Nephron progenitor cell (in vitro differentiated cells): ENCODE measurements around the gene RNASEH2C.

Source experiments
- DNase-seq: peaks from one replicate; pipeline ENCODE4 v3.0.0; 2021
- H3K27ac Mint-ChIP-seq: 2 replicates; pipeline ENCODE4 v1.8.0; 2021; ENCODE audit warnings: mild to moderate bottlenecking, moderate library complexity, mixed read lengths
- H3K27me3 Mint-ChIP-seq: 2 replicates; pipeline ENCODE4 v1.8.0; 2021; ENCODE audit warnings: mild to moderate bottlenecking, low read depth, mixed read lengths; ENCODE audit not compliant: poor library complexity
- H3K36me3 Mint-ChIP-seq: 2 replicates; pipeline ENCODE4 v1.8.0; 2021; ENCODE audit warnings: low read depth, mixed read lengths
- H3K4me1 Mint-ChIP-seq: 2 replicates; pipeline ENCODE4 v1.8.0; 2021; ENCODE audit warnings: mixed read lengths
- H3K4me3 Mint-ChIP-seq: 2 replicates; pipeline ENCODE4 v1.8.0; 2021; ENCODE audit warnings: mild to moderate bottlenecking, moderate library complexity, mixed read lengths
- H3K9me3 Mint-ChIP-seq: 2 replicates; pipeline ENCODE4 v1.8.0; 2021; ENCODE audit warnings: mild to moderate bottlenecking, moderate library complexity, mixed read lengths
- CTCF ChIP-seq: fragments of 200-600 bp; sonication (generic); IDR thresholded peaks from 2 replicates; pipeline ENCODE4 v1.5.0; 2021; ENCODE audit warnings: antibody characterized with exemption

The RNASEH2C gene

GRCh38 chr11:65745049-65745448 lies 24.5 kb upstream of the RNASEH2C start:
- Mint-ChIP-seq H3K27ac (no peak overlapping the region), H3K9me3 (peaks cover 16% of the 10 kb centered on the region), H3K4me3 (no peak overlapping the region), H3K27me3 (peaks cover 71% of the 10 kb centered on the region), H3K4me1 (no peaks in the 10 kb centered on the region), H3K36me3 (no peaks in the 10 kb centered on the region)
- DNase-seq = no peak
- TF ChIP-seq CTCF = no peak

GRCh38 chr11:65744699-65745042 lies 24.1 kb upstream of the RNASEH2C start:
- DNase-seq = no peak
- Mint-ChIP-seq H3K36me3 (no peaks in the 10 kb centered on the region), H3K27ac (no peak overlapping the region), H3K4me1 (no peaks in the 10 kb centered on the region), H3K4me3 (no peak overlapping the region), H3K27me3 (peaks cover 71% of the 10 kb centered on the region), H3K9me3 (peaks cover 13% of the 10 kb centered on the region)
- no peak for TF ChIP-seq CTCF

- Mint-ChIP-seq H3K27me3 (peaks cover 70% of the 10 kb centered on the region), H3K36me3 (no peaks in the 10 kb centered on the region), H3K4me1 (no peaks in the 10 kb centered on the region), H3K4me3 (no peak overlapping the region), H3K9me3 (peaks cover 13% of the 10 kb centered on the region), H3K27ac (no peak overlapping the region)
- DNase-seq = peak; percentile 26
- no peak for TF ChIP-seq CTCF
These were observed 23.6 kb upstream of the RNASEH2C start for GRCh38 chr11:65744026-65744698.

- Mint-ChIP-seq H3K27me3 (peaks cover 65% of the 10 kb centered on the region), H3K9me3 (peaks cover 10% of the 10 kb centered on the region), H3K4me3 (no peak overlapping the region), H3K36me3 (no peaks in the 10 kb centered on the region), H3K27ac (no peak overlapping the region), H3K4me1 (no peaks in the 10 kb centered on the region)
- no peak for DNase-seq
- TF ChIP-seq CTCF = no peak
These were observed 23.1 kb upstream of the RNASEH2C start for GRCh38 chr11:65743681-65744025.

GRCh38 chr11:65742353-65742752 lies 21.8 kb upstream of the RNASEH2C start:
- H3K27me3 Mint-ChIP-seq = peaks cover 60% of the 10 kb centered on the region
- TF ChIP-seq CTCF = no peak
- H3K4me1 Mint-ChIP-seq = no peaks in the 10 kb centered on the region
- peaks cover 15% of the 10 kb centered on the region for H3K9me3 Mint-ChIP-seq
- H3K27ac Mint-ChIP-seq = no peak overlapping the region
- DNase-seq = no peak
- H3K4me3 Mint-ChIP-seq = no peak overlapping the region
- no peaks in the 10 kb centered on the region for H3K36me3 Mint-ChIP-seq

GRCh38 chr11:65741185-65741584 lies 20.6 kb upstream of the RNASEH2C start:
- H3K27me3 Mint-ChIP-seq = peaks cover 60% of the 10 kb centered on the region
- H3K4me1 Mint-ChIP-seq = no peaks in the 10 kb centered on the region
- H3K4me3 Mint-ChIP-seq = no peak overlapping the region
- H3K36me3 Mint-ChIP-seq = peaks cover 5% of the 10 kb centered on the region
- TF ChIP-seq CTCF = no peak
- H3K9me3 Mint-ChIP-seq = peaks cover 26% of the 10 kb centered on the region
- no peak overlapping the region for H3K27ac Mint-ChIP-seq
- DNase-seq = no peak
